ENCODE data around the gene OGFOD3. TPM values are rescaled to one million over a fixed set of nuclear protein-coding genes. Genes with fewer than 3 reads are reported as not detected.
A peak's percentile ranks its signal among the peaks of the same experiment; 100 is the strongest.

Gene OGFOD3
- polyA plus RNA-seq, 6 donors from 2014 or later: 22.8 to 31.6 (median 26.1) TPM

GRCh38 chr17:82391496-82392066 lies 26.8 kb downstream of the OGFOD3 start:
- H3K36me3 Mint-ChIP-seq: peaks cover 0 to 7% of the 10 kb centered on the region in 2 donors
- peaks cover 2 to 14% (median 8%) of the 10 kb centered on the region in 3 donors for H3K4me1 Mint-ChIP-seq
- peaks cover 0 to 7% (median 0%) of the 10 kb centered on the region in 3 donors for H3K27me3 Mint-ChIP-seq
- DNase-seq (no peak), ATAC-seq (ENCODE audit: low read depth in 2 of 2) (no peak)
- no peak overlapping the region for H3K27ac Mint-ChIP-seq
- no peaks in the 10 kb centered on the region for H3K9me3 Mint-ChIP-seq
- H3K4me3 Mint-ChIP-seq: no peak overlapping the region

- H3K36me3 Mint-ChIP-seq: peaks cover 0 to under 1% of the 10 kb centered on the region in 2 donors
- H3K4me1 Mint-ChIP-seq: peaks cover 2 to 8% (median 8%) of the 10 kb centered on the region in 3 donors
- DNase-seq: no peak
- H3K27me3 Mint-ChIP-seq: peaks cover 0 to 13% (median 0%) of the 10 kb centered on the region in 3 donors
- H3K9me3 Mint-ChIP-seq: no peaks in the 10 kb centered on the region
- H3K27ac Mint-ChIP-seq: no peak overlapping the region
- H3K4me3 Mint-ChIP-seq: no peak overlapping the region
- no peak for ATAC-seq (ENCODE audit: low read depth in 2 of 2)
These were observed 27.4 kb downstream of the OGFOD3 start for GRCh38 chr17:82390860-82391435.

- Mint-ChIP-seq H3K27ac (no peak overlapping the region), H3K9me3 (no peaks in the 10 kb centered on the region), H3K27me3 (peaks cover 0 to 17% (median 0%) of the 10 kb centered on the region in 3 donors), H3K36me3 (no peaks in the 10 kb centered on the region), H3K4me1 (peaks cover 2 to 8% (median 7%) of the 10 kb centered on the region in 3 donors), H3K4me3 (no peak overlapping the region)
- DNase-seq (no peak), ATAC-seq (ENCODE audit: low read depth in 2 of 2) (no peak)
These were observed 28.1 kb downstream of the OGFOD3 start for GRCh38 chr17:82390015-82390859.

- Mint-ChIP-seq H3K27me3 (peaks cover 0 to 23% (median 0%) of the 10 kb centered on the region in 3 donors), H3K27ac (no peak overlapping the region), H3K4me1 (peaks cover 2 to 8% (median 7%) of the 10 kb centered on the region in 3 donors), H3K9me3 (no peaks in the 10 kb centered on the region), H3K4me3 (no peak overlapping the region), H3K36me3 (no peaks in the 10 kb centered on the region)
- ATAC-seq (ENCODE audit: low read depth in 2 of 2) (no peak), DNase-seq (no peak)
These were observed 29.0 kb downstream of the OGFOD3 start for GRCh38 chr17:82389379-82389778.

- H3K9me3 Mint-ChIP-seq: no peaks in the 10 kb centered on the region
- H3K27me3 Mint-ChIP-seq: peaks cover 0 to 23% (median under 1%) of the 10 kb centered on the region in 3 donors
- DNase-seq: no peak
- ATAC-seq (ENCODE audit: low read depth in 2 of 2): no peak
- H3K27ac Mint-ChIP-seq: no peak overlapping the region
- H3K4me3 Mint-ChIP-seq: no peak overlapping the region
- H3K4me1 Mint-ChIP-seq: peaks cover 2 to 8% (median 7%) of the 10 kb centered on the region in 3 donors
- no peaks in the 10 kb centered on the region for H3K36me3 Mint-ChIP-seq
These were observed 29.5 kb downstream of the OGFOD3 start for GRCh38 chr17:82388922-82389283.

- peak overlapping the region in 1 of 6 donors; percentile 54 for H3K27ac Mint-ChIP-seq
- DNase-seq: no peak
- no peaks in the 10 kb centered on the region for H3K36me3 Mint-ChIP-seq
- H3K9me3 Mint-ChIP-seq: no peaks in the 10 kb centered on the region
- peaks cover 2 to 8% (median 7%) of the 10 kb centered on the region in 3 donors for H3K4me1 Mint-ChIP-seq
- ATAC-seq (ENCODE audit: low read depth in 2 of 2): no peak
- no peak overlapping the region for H3K4me3 Mint-ChIP-seq
- peaks cover 0 to 27% (median 3%) of the 10 kb centered on the region in 3 donors for H3K27me3 Mint-ChIP-seq
These were observed 30.0 kb downstream of the OGFOD3 start for GRCh38 chr17:82388223-82388921.

- no peak for DNase-seq
- Mint-ChIP-seq H3K27me3 (peaks cover 0 to 32% (median 3%) of the 10 kb centered on the region in 3 donors), H3K4me3 (no peak overlapping the region), H3K36me3 (no peaks in the 10 kb centered on the region), H3K4me1 (peaks cover 2 to 8% (median 7%) of the 10 kb centered on the region in 3 donors), H3K9me3 (no peaks in the 10 kb centered on the region), H3K27ac (peak overlapping the region in 2 of 6 donors; percentile 54 to 72)
- ATAC-seq (ENCODE audit: low read depth in 2 of 2): no peak
These were observed 30.7 kb downstream of the OGFOD3 start for GRCh38 chr17:82387705-82388106.

- Mint-ChIP-seq H3K27me3 (peaks cover 0 to 36% (median 3%) of the 10 kb centered on the region in 3 donors), H3K9me3 (no peaks in the 10 kb centered on the region), H3K27ac (peak overlapping the region in 1 of 6 donors; percentile 72), H3K4me3 (no peak overlapping the region), H3K36me3 (no peaks in the 10 kb centered on the region), H3K4me1 (peaks cover 2 to 8% (median 7%) of the 10 kb centered on the region in 3 donors)
- ATAC-seq (ENCODE audit: low read depth in 2 of 2) (no peak), DNase-seq (no peak)
These were observed 31.3 kb downstream of the OGFOD3 start for GRCh38 chr17:82386881-82387704.

GRCh38 chr17:82386255-82386831 lies 32.0 kb downstream of the OGFOD3 start:
- Mint-ChIP-seq H3K4me3 (no peak overlapping the region), H3K27me3 (peaks cover 3 to 41% (median 5%) of the 10 kb centered on the region in 3 donors), H3K36me3 (no peaks in the 10 kb centered on the region), H3K27ac (peak overlapping the region in 1 of 6 donors; percentile 69), H3K4me1 (peaks cover 2 to 10% (median 8%) of the 10 kb centered on the region in 3 donors), H3K9me3 (no peaks in the 10 kb centered on the region)
- DNase-seq: no peak
- ATAC-seq (ENCODE audit: low read depth in 2 of 2): no peak

- H3K4me1 Mint-ChIP-seq: peaks cover 2 to 14% (median 8%) of the 10 kb centered on the region in 3 donors
- H3K27ac Mint-ChIP-seq: no peak overlapping the region
- H3K27me3 Mint-ChIP-seq: peaks cover 9 to 48% (median 9%) of the 10 kb centered on the region in 3 donors
- DNase-seq (no peak), ATAC-seq (ENCODE audit: low read depth in 2 of 2) (no peak)
- no peak overlapping the region for H3K4me3 Mint-ChIP-seq
- H3K36me3 Mint-ChIP-seq: no peaks in the 10 kb centered on the region
- peaks cover 0 to 2% (median 0%) of the 10 kb centered on the region in 7 donors for H3K9me3 Mint-ChIP-seq
These were observed 32.7 kb downstream of the OGFOD3 start for GRCh38 chr17:82385559-82386254.

- DNase-seq (no peak), ATAC-seq (ENCODE audit: low read depth in 2 of 2) (no peak)
- peaks cover 13 to 56% (median 15%) of the 10 kb centered on the region in 3 donors for H3K27me3 Mint-ChIP-seq
- peaks cover 2 to 14% (median 12%) of the 10 kb centered on the region in 3 donors for H3K4me1 Mint-ChIP-seq
- no peak overlapping the region for H3K4me3 Mint-ChIP-seq
- H3K27ac Mint-ChIP-seq: no peak overlapping the region
- H3K9me3 Mint-ChIP-seq: peaks cover 0 to 2% (median 0%) of the 10 kb centered on the region in 7 donors
- H3K36me3 Mint-ChIP-seq: no peaks in the 10 kb centered on the region
These were observed 33.5 kb downstream of the OGFOD3 start for GRCh38 chr17:82384730-82385481.

Measured in naive B cell (primary cell).